Stomach (tissue), 9 donors: ENCODE data around the gene ABTB2. TPM values are rescaled to one million over a fixed set of nuclear protein-coding genes. Genes with fewer than 3 reads are reported as not detected.
"Not testable (repeated sequence)": the region's sequence is repeated elsewhere in the genome, so short reads cannot be mapped to it uniquely, and the experiment has no call there.

Experiments used
- DNase-seq, 2 donors: peaks; one replicate each; pipeline versions ENCODE4 v3.0.0 to v3.0.0-alpha.2; 2013 to 2019
- H3K27ac ChIP-seq, 5 donors: fragments of 200-600 bp in 4 of 5; sonication (generic) in 4 of 5; one replicate each; pipeline ENCODE4 v1.5.1; 2013 to 2019; ENCODE audit warnings: mild to moderate bottlenecking in 1 of 5, moderate library complexity in 1 of 5
- H3K27me3 ChIP-seq, 3 donors: fragments of 200-600 bp; sonication (generic); one replicate each; pipeline ENCODE4 v1.5.1; 2017 to 2019; ENCODE audit warnings: mixed run types in 1 of 3
- H3K36me3 ChIP-seq, 4 donors: fragments of 200-600 bp; sonication (generic); 1 replicate in 3 of 4; 2 replicates in 1 of 4; pipeline ENCODE4 v1.5.1; 2016 to 2019
- H3K4me1 ChIP-seq, 4 donors: fragments of 200-600 bp; sonication (generic); one replicate each; pipeline ENCODE4 v1.5.1; 2016 to 2019
- H3K4me3 ChIP-seq, 4 donors: fragments of 200-600 bp; sonication (generic) in 3 of 4; one replicate each; pipeline ENCODE4 v1.5.1; 2016 to 2019; ENCODE audit warnings: mild to moderate bottlenecking in 1 of 4
- H3K9me3 ChIP-seq, 4 donors: fragments of 200-600 bp; sonication (generic); one replicate each; pipeline ENCODE4 v1.5.1; 2016 to 2019
- CTCF ChIP-seq, 7 experiments: fragments of 450-650 bp in 4 of 7; fragments of 200-600 bp in 3 of 7; sonication (generic) in 3 of 7; IDR thresholded peaks; one replicate each; pipeline ENCODE4 v1.5.1; 2016 to 2019; ENCODE audit warnings: antibody characterized with exemption in 7 of 7, control low read depth in 2 of 7, mild to moderate bottlenecking in 1 of 7
- EP300 ChIP-seq: sonication (generic); formaldehyde crosslinking; IDR thresholded peaks from one replicate; pipeline ENCODE4 v1.6.1; 2017; ENCODE audit warnings: antibody characterized with exemption
- POLR2A ChIP-seq, 4 donors: fragments of 450-650 bp; IDR thresholded peaks; one replicate each; pipeline ENCODE4 v1.6.1; 2016; ENCODE audit warnings: antibody characterized with exemption in 4 of 4, control low read depth in 2 of 4, mild to moderate bottlenecking in 1 of 4, moderate library complexity in 1 of 4
- POLR2AphosphoS5 ChIP-seq, 3 donors: sonication (generic); formaldehyde crosslinking; IDR thresholded peaks; one replicate each; pipeline ENCODE4 v1.6.1; 2016; ENCODE audit warnings: antibody characterized with exemption in 3 of 3
- WGBS, 5 donors: extraction: QIAGEN DNeasy Blood & Tissue Kit in 3 of 5; methylation state at CpG; one replicate each; pipeline versions ENCODE4 v1.1.5 to v1.1.7; 2013 to 2018; 5-methylcytosine and 5-hydroxymethylcytosine counted together
- intact Hi-C: fragments of 100-400 bp; cut with DNase I; formaldehyde crosslinking; loops from one replicate; pipeline ENCODE4 v1.15.1; 2023; ENCODE audit warnings: low total_unique reads
- polyA plus RNA-seq, 3 donors: library from polyadenylated mRNA; stranded (reverse); fragments of 200-250 nt; gene quantifications; one replicate each; pipeline ENCODE4 v1.2.3, GENCODE V29; 2013
- total RNA-seq, 5 donors: library from RNA; depleted of rRNA; stranded (reverse); fragments of >200 nt; gene quantifications; one replicate each; pipeline versions ENCODE4 v1.1.0 to v1.2.3, GENCODE V29; 2014 to 2016
- donor health status: healthy with polysubstance abuse.
- donor health status: Bipolar disorder and iron deficiency.
- donor health status: healthy.

Gene ABTB2
- total and polyA plus RNA-seq, 8 donors, result 0.58 to 12.7 (median 2.2) TPM

DNA sequence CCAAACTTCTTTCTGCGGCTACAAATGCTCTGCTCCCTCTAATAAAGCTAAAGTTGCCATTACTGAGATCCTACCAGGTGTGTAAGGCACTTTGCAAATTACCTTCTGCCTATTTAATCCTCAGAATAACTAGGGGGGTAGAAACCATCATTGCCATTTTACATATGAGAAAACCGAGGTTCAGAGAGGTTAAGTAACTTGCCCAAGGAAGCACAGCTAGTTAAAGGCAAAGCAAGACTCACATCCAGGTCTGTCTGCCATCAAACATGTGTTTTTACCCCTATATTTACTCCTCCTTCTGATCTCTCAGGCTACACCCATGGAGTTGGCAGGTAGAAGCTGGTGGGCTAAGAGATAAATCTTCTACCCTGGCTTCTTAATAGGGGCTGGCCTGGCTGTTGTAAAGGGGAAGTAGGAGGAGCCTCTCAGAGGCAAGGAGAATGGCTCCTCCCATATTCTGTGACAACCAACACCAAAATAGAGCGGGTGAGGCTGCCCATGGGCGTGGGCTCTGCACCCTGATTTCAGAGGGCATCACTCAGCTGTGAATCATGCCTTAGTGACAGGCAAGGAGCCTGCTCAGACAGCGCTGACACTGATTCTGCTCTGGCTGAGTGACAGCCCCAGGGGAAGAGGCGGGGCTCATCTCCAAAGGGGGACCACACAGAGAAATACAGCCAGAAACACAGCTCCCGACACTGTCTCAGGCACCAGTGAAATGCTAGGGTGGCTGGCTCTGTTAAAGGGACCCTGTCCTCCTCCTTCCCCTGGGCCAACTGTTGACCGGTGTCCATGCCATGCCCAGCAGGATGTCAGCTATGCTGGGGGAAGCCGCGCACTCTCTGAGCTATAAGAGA lies 106.8 kb downstream of the ABTB2 start:
- peak; percentile 35 to 70 for DNase-seq
- H3K9me3 ChIP-seq, result no peaks in the 10 kb centered on the region
- H3K4me1 ChIP-seq, result peaks cover 0 to 28% (median 21%) of the 10 kb centered on the region in 4 donors
- H3K36me3 ChIP-seq, result no peaks in the 10 kb centered on the region
- intact Hi-C loops, result no loop called here
- TF ChIP-seq EP300 (no peak), CTCF (IDR thresholded peaks at IDR 0.05) (no peak), POLR2A (IDR thresholded peaks at IDR 0.05) (no peak), POLR2AphosphoS5 (IDR thresholded peaks at IDR 0.05) (peak in 1 of 3 donors; percentile 13)
- 40 to 54% (median 46%) methylated on average over 10 of the region's 10 CpGs for WGBS, 5 donors
- H3K27ac ChIP-seq, result peak overlapping the region in 3 of 5 donors; percentile 18 to 47 (median 22)
- peak overlapping the region in 3 of 4 donors; percentile 10 to 28 (median 15) for H3K4me3 ChIP-seq
- H3K27me3 ChIP-seq, result no peaks in the 10 kb centered on the region

DNA sequence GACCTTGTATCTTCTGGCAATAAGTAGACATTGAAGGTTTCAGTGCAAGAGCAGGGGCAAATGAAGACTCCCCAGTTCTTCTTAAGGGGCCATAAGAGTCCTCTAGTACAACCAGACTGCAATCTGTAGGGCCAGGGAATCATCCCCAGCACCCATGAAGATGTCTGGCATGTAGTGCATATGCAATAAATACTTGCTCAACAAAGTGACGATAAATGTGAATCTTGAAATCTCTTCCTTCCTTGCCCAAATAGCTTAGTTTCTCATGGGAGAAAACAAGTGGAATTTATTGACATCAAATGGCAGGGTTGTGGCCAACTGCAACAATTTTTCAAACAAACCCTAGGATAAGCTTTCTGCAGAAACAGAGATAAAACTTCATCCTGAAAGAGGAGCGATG lies 107.6 kb downstream of the ABTB2 start:
- H3K27ac ChIP-seq, result no peak overlapping the region
- H3K4me1 ChIP-seq, result peaks cover 0 to 30% (median 21%) of the 10 kb centered on the region in 4 donors
- H3K4me3 ChIP-seq, result no peak overlapping the region
- no peaks in the 10 kb centered on the region for H3K9me3 ChIP-seq
- DNase-seq, result no peak
- 81 to 95% (median 92%) methylated on average over 2 of the region's 2 CpGs for WGBS, 5 donors
- H3K36me3 ChIP-seq, result no peaks in the 10 kb centered on the region
- TF ChIP-seq EP300 (no peak), POLR2A (IDR thresholded peaks at IDR 0.05) (no peak)
- intact Hi-C loops, result no loop called here
- H3K27me3 ChIP-seq, result no peaks in the 10 kb centered on the region

DNA sequence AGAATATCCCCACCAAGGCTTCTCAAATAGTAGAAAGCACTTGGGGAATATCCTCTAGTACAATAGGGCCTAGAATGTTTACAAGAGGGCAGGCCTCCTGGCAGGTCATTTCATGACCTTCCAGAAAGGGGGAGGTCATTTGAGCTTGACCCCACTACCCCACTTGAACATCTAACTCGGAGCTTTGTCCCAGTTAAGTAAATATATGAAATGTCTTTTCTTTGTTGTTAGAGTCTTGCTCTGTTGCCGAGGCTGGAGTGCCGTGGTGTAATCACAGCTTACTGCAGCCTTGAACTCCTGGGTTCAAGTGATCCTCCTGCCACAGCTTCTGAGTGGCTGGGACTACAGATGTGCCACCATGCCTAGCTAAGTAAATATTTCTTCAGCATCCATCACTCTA lies 108.4 kb downstream of the ABTB2 start:
- TF ChIP-seq POLR2A (IDR thresholded peaks at IDR 0.05), result no peak
- no peak for TF ChIP-seq CTCF (IDR thresholded peaks at IDR 0.05)
- H3K4me3 ChIP-seq, result no peak overlapping the region
- 57 to 75% (median 66%) methylated on average over 3 of the region's 3 CpGs for WGBS, 5 donors

GRCh38 chr11:34246511-34246910 lies 111.3 kb downstream of the ABTB2 start:
- H3K4me3 ChIP-seq, H3K27me3 ChIP-seq, H3K27ac ChIP-seq, intact Hi-C loops, H3K36me3 ChIP-seq, H3K9me3 ChIP-seq, DNase-seq: not testable (repeated sequence)
- WGBS, 5 donors, result 60 to 97% (median 75%) methylated on average over 2 to 4 of the region's 4 CpGs
- H3K4me1 ChIP-seq, result peaks cover 16 to 56% (median 36%) of the 10 kb centered on the region in 4 donors

More for the DNA sequence above, 108.4 kb downstream of the ABTB2 start:
- Histone ChIP-seq H3K36me3 (no peaks in the 10 kb centered on the region), H3K27ac (no peak overlapping the region), H3K9me3 (no peaks in the 10 kb centered on the region), H3K27me3 (no peaks in the 10 kb centered on the region), H3K4me1 (peaks cover 4 to 38% (median 25%) of the 10 kb centered on the region in 4 donors)
- DNase-seq, result no peak
- intact Hi-C loops, result no loop called here

GRCh38 chr11:34245041-34245440 lies 112.8 kb downstream of the ABTB2 start:
- DNase-seq, result no peak

More at GRCh38 chr11:34245041-34245440, 112.8 kb downstream of the ABTB2 start:
- Histone ChIP-seq H3K27ac (no peak overlapping the region), H3K27me3 (no peaks in the 10 kb centered on the region), H3K9me3 (no peaks in the 10 kb centered on the region), H3K4me3 (no peak overlapping the region), H3K4me1 (peaks cover 16 to 45% (median 29%) of the 10 kb centered on the region in 4 donors), H3K36me3 (no peaks in the 10 kb centered on the region)
- intact Hi-C loops, result no loop called here
- TF ChIP-seq EP300 (no peak), POLR2A (IDR thresholded peaks at IDR 0.05) (no peak), POLR2AphosphoS5 (IDR thresholded peaks at IDR 0.05) (no peak), CTCF (IDR thresholded peaks at IDR 0.05) (no peak)
- WGBS, 5 donors, result 83 to 96% (median 94%) methylated on average over 4 of the region's 4 CpGs
